ENCODE measurements around the gene CCDC177. TPM values are rescaled to one million over a fixed set of nuclear protein-coding genes. Genes with fewer than 3 reads are reported as not detected.

Gene CCDC177
- polyA plus RNA-seq, 1 donor from 2014 or later = 3.2 TPM

DNA sequence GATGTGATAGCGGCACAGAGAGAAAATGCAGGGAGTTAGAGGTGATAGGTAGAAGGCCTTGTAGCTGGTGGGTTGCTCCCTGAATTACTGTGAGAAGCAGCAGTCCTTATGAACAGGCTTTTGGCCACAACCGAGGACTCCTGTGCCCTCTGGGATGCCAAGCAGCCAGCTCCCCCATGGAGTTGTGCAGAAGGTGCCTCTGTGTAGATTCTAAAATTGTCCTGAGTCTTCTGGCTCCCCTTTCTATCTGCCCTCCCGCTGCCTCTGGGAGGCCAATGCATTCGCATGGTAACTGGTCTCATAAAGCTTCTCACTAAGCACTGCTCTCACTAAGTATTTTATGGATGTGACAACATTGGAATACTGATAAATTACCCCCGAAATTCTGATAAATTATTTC, 20.7 kb upstream of the CCDC177 start:
- no peaks in the 10 kb centered on the region for H4K20me1 ChIP-seq (ENCODE audit: insufficient read depth)
- H3K27ac ChIP-seq (ENCODE audit: low read length) = no peak overlapping the region
- H3K9me3 ChIP-seq (ENCODE audit: low read length) = no peaks in the 10 kb centered on the region
- no peak overlapping the region for H3K4me2 ChIP-seq (ENCODE audit: low read length)
- no peaks in the 10 kb centered on the region for H3K79me2 ChIP-seq (replicated peaks; ENCODE audit: insufficient read depth, low read length)
- no peak overlapping the region for H3K4me3 ChIP-seq (ENCODE audit: low read length)
- no peaks in the 10 kb centered on the region for H3K9me2 ChIP-seq (ENCODE audit: insufficient read depth, low read length)
- no peaks in the 10 kb centered on the region for H3K27me3 ChIP-seq (ENCODE audit: insufficient read depth, low read depth, low read length)
- TF ChIP-seq, protein P1, sequence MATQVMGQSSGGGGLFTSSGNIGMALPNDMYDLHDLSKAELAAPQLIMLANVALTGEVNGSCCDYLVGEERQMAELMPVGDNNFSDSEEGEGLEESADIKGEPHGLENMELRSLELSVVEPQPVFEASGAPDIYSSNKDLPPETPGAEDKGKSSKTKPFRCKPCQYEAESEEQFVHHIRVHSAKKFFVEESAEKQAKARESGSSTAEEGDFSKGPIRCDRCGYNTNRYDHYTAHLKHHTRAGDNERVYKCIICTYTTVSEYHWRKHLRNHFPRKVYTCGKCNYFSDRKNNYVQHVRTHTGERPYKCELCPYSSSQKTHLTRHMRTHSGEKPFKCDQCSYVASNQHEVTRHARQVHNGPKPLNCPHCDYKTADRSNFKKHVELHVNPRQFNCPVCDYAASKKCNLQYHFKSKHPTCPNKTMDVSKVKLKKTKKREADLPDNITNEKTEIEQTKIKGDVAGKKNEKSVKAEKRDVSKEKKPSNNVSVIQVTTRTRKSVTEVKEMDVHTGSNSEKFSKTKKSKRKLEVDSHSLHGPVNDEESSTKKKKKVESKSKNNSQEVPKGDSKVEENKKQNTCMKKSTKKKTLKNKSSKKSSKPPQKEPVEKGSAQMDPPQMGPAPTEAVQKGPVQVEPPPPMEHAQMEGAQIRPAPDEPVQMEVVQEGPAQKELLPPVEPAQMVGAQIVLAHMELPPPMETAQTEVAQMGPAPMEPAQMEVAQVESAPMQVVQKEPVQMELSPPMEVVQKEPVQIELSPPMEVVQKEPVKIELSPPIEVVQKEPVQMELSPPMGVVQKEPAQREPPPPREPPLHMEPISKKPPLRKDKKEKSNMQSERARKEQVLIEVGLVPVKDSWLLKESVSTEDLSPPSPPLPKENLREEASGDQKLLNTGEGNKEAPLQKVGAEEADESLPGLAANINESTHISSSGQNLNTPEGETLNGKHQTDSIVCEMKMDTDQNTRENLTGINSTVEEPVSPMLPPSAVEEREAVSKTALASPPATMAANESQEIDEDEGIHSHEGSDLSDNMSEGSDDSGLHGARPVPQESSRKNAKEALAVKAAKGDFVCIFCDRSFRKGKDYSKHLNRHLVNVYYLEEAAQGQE (IDR thresholded peaks at IDR 0.05; ENCODE audit: borderline replicate concordance) = no peak
- TF ChIP-seq, protein P2, sequence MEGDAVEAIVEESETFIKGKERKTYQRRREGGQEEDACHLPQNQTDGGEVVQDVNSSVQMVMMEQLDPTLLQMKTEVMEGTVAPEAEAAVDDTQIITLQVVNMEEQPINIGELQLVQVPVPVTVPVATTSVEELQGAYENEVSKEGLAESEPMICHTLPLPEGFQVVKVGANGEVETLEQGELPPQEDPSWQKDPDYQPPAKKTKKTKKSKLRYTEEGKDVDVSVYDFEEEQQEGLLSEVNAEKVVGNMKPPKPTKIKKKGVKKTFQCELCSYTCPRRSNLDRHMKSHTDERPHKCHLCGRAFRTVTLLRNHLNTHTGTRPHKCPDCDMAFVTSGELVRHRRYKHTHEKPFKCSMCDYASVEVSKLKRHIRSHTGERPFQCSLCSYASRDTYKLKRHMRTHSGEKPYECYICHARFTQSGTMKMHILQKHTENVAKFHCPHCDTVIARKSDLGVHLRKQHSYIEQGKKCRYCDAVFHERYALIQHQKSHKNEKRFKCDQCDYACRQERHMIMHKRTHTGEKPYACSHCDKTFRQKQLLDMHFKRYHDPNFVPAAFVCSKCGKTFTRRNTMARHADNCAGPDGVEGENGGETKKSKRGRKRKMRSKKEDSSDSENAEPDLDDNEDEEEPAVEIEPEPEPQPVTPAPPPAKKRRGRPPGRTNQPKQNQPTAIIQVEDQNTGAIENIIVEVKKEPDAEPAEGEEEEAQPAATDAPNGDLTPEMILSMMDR (IDR thresholded peaks at IDR 0.05; ENCODE audit: poor library complexity, severe bottlenecking) = no peak
- no peak for TF ChIP-seq TAF1 (IDR thresholded peaks at IDR 0.05; ENCODE audit: low read depth)
- TF ChIP-seq MXI1 (conservative IDR thresholded peaks at IDR 0.05; ENCODE audit: poor library complexity, severe bottlenecking) = no peak
- no peak for TF ChIP-seq SMC3 (conservative IDR thresholded peaks at IDR 0.05; ENCODE audit: poor library complexity)
- no peak for TF ChIP-seq EZH2 (IDR thresholded peaks at IDR 0.05; ENCODE audit: borderline replicate concordance, insufficient read depth, low read length, poor library complexity, severe bottlenecking)
- no peak for TF ChIP-seq POLR2AphosphoS5 (IDR thresholded peaks at IDR 0.05)
- TF ChIP-seq RAD21 (conservative IDR thresholded peaks at IDR 0.05) = no peak
- TF ChIP-seq EP300 (conservative IDR thresholded peaks at IDR 0.05; ENCODE audit: poor library complexity, severe bottlenecking) = no peak
- no peaks in the 10 kb centered on the region for H3K36me3 ChIP-seq (ENCODE audit: insufficient read depth, low read length)
- no peaks in the 10 kb centered on the region for H3F3A ChIP-seq (ENCODE audit: insufficient read depth, low read length, poor library complexity, severe bottlenecking)
- no peak overlapping the region for H2AFZ ChIP-seq (ENCODE audit: low read depth, low read length)
- H3K9ac ChIP-seq (ENCODE audit: low read length) = no peak overlapping the region

DNA sequence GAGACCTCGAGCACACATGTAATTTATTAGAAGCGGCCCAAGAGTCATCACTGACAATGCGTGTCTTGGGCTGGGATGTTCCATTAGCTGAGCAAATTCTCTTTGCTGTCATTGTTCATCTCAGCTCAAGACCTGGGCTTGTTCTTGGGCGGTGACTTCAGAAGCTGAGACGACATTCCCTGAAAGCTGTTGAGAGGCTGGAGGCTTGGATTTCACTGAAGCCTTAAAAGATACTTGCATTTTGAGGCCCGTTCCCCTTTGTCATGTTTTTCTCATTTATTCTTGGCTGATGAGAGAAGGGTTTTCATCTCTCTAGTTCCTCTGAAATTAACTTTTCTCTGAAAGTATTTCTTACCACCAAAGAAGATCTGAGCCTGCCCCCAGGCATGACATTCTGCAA, 20.2 kb upstream of the CCDC177 start:
- Histone ChIP-seq H3K9ac (ENCODE audit: low read length) (no peak overlapping the region), H3K36me3 (ENCODE audit: insufficient read depth, low read length) (no peaks in the 10 kb centered on the region), H3K27ac (ENCODE audit: low read length) (no peak overlapping the region), H3F3A (ENCODE audit: insufficient read depth, low read length, poor library complexity, severe bottlenecking) (no peaks in the 10 kb centered on the region), H3K9me3 (ENCODE audit: low read length) (no peaks in the 10 kb centered on the region), H3K27me3 (ENCODE audit: insufficient read depth, low read depth, low read length) (no peaks in the 10 kb centered on the region), H4K20me1 (ENCODE audit: insufficient read depth) (no peaks in the 10 kb centered on the region), H3K79me2 (replicated peaks; ENCODE audit: insufficient read depth, low read length) (no peaks in the 10 kb centered on the region), H3K4me2 (ENCODE audit: low read length) (no peak overlapping the region), H2AFZ (ENCODE audit: low read depth, low read length) (no peak overlapping the region), H3K9me2 (ENCODE audit: insufficient read depth, low read length) (no peaks in the 10 kb centered on the region), H3K4me3 (ENCODE audit: low read length) (no peak overlapping the region)
- TF ChIP-seq POLR2AphosphoS5 (IDR thresholded peaks at IDR 0.05) (no peak), MXI1 (conservative IDR thresholded peaks at IDR 0.05; ENCODE audit: poor library complexity, severe bottlenecking) (no peak), EP300 (conservative IDR thresholded peaks at IDR 0.05; ENCODE audit: poor library complexity, severe bottlenecking) (no peak), SMC3 (conservative IDR thresholded peaks at IDR 0.05; ENCODE audit: poor library complexity) (no peak), TAF1 (IDR thresholded peaks at IDR 0.05; ENCODE audit: low read depth) (no peak), RAD21 (conservative IDR thresholded peaks at IDR 0.05) (no peak), EZH2 (IDR thresholded peaks at IDR 0.05; ENCODE audit: borderline replicate concordance, insufficient read depth, low read length, poor library complexity, severe bottlenecking) (no peak)
- TF ChIP-seq, protein P1 (IDR thresholded peaks at IDR 0.05; ENCODE audit: borderline replicate concordance) = no peak
- TF ChIP-seq, protein P2 (IDR thresholded peaks at IDR 0.05; ENCODE audit: poor library complexity, severe bottlenecking) = no peak
